Panc1 (cell line): ENCODE results near the gene SIVA1. TPM values are rescaled to one million over a fixed set of nuclear protein-coding genes. Genes with fewer than 3 reads are reported as not detected.

Experiments
- ATAC-seq: fragments of 200-7000 bp; cut with Tn5 transposase; 2 replicates; pipeline ENCODE4 v1.9.1; 2020; ENCODE audit warnings: mild to moderate bottlenecking, moderate library complexity
- BruUV-seq: library from RNA; stranded (reverse); fragments of 400-500 nt; replicated peaks from 2 replicates; lab custom pipeline; 2021; lab: Mats Ljungman, UMichigan
- CTCF ChIA-PET: fragments of 300-600 bp; sonication (Branson Sonifier 250); formaldehyde crosslinking; loops from one replicate; lab custom pipeline; 2022; ENCODE audit warnings: antibody characterized with exemption; lab: Charles Lee
- POLR2A ChIA-PET: fragments of 300-600 bp; sonication (Branson Sonifier 250); formaldehyde crosslinking; loops from one replicate; lab custom pipeline; 2022; ENCODE audit warnings: antibody characterized with exemption; lab: Charles Lee
- DNase-seq: peaks from one replicate; pipeline ENCODE4 v3.0.0-alpha.2; 2010; ENCODE audit warnings: low read depth, low spot score
- H3K27ac ChIP-seq: 2 replicates; pipeline ENCODE4 v1.5.1; 2011; ENCODE audit warnings: mild to moderate bottlenecking, low read length, inconsistent platforms
- H3K27me3 ChIP-seq: fragments of 200-500 bp; sonication (Bioruptor generic); 2 replicates; pipeline ENCODE4 v1.6.0; 2014; ENCODE audit warnings: low read length, inconsistent platforms; ENCODE audit not compliant: control insufficient read depth, insufficient read depth
- H3K36me3 ChIP-seq: fragments of 200-500 bp; sonication (Bioruptor generic); 2 replicates; pipeline ENCODE4 v1.5.1; 2014; ENCODE audit warnings: inconsistent platforms, mild to moderate bottlenecking, low read length, moderate library complexity; ENCODE audit not compliant: control insufficient read depth, insufficient read depth
- H3K4me1 ChIP-seq: 2 replicates; pipeline ENCODE4 v1.5.1; 2011; ENCODE audit warnings: inconsistent platforms, mild to moderate bottlenecking, low read length, moderate library complexity; ENCODE audit not compliant: control insufficient read depth, insufficient read depth
- H3K4me3 ChIP-seq, 2 experiments: 2 replicates each; pipeline ENCODE4 v1.5.1; 2011 to 2012; ENCODE audit warnings: low read depth in 2 of 2, low read length in 2 of 2, mild to moderate bottlenecking in 2 of 2, inconsistent platforms in 1 of 2, moderate library complexity in 1 of 2
- H3K9me3 ChIP-seq: fragments of 200-500 bp; sonication (Bioruptor generic); 2 replicates; pipeline ENCODE4 v1.5.1; 2014; ENCODE audit warnings: low read depth, mild to moderate bottlenecking, inconsistent platforms, low read length, moderate library complexity; ENCODE audit not compliant: control insufficient read depth, insufficient read depth
- CTCF ChIP-seq: fragments of 450-650 bp; IDR thresholded peaks from 2 replicates; pipeline ENCODE4 v1.5.1; 2017; ENCODE audit warnings: mild to moderate bottlenecking
- POLR2AphosphoS5 ChIP-seq: IDR thresholded peaks from 2 replicates; pipeline ENCODE4 v1.6.1; 2012; ENCODE audit warnings: mild to moderate bottlenecking, low read depth, low read length, moderate library complexity
- REST ChIP-seq, 2 experiments: IDR thresholded peaks; 2 replicates each; pipeline ENCODE4 v1.6.1; 2011 to 2012; ENCODE audit warnings: low read depth in 2 of 2, control low read depth in 1 of 2, low read length in 1 of 2, mild to moderate bottlenecking in 1 of 2, moderate library complexity in 1 of 2; ENCODE audit not compliant: insufficient read depth in 1 of 2
- SIN3A ChIP-seq: IDR thresholded peaks from 2 replicates; pipeline ENCODE4 v1.6.1; 2012; ENCODE audit warnings: low read depth, mild to moderate bottlenecking, low read length, moderate library complexity, borderline replicate concordance; ENCODE audit not compliant: insufficient read depth
- TCF7L2 ChIP-seq: IDR thresholded peaks from 2 replicates; pipeline ENCODE4 v1.6.1; 2011; ENCODE audit warnings: mild to moderate bottlenecking, low read depth, low read length, inconsistent platforms
- in situ Hi-C: cut with HindIII; loops from 2 replicates; pipeline ENCODE4 v1.10.0; 2016; ENCODE audit warnings: low sequenced_read_pairs, low pct_unique_long_range_greater_than_20kb
- intact Hi-C: fragments of 100-400 bp; cut with micrococcal nuclease; formaldehyde crosslinking; loops from one replicate; pipeline ENCODE4 v1.10.0; 2022; ENCODE audit not compliant: unreplicated experiment
- total RNA-seq: library from RNA; stranded (reverse); gene quantifications from one replicate; pipeline ENCODE4 v1.2.1, GENCODE V29; 2021; ENCODE audit not compliant: unreplicated experiment

Gene SIVA1
- total RNA-seq, 1 experiment from 2014 or later = 100 TPM

GRCh38 chr14:104747876-104748275 lies 5.1 kb upstream of the SIVA1 start:
- Histone ChIP-seq H3K4me1 (peaks cover 10% of the 10 kb centered on the region), H3K27ac (no peak overlapping the region), H3K36me3 (no peaks in the 10 kb centered on the region), H3K27me3 (no peaks in the 10 kb centered on the region), H3K9me3 (no peaks in the 10 kb centered on the region), H3K4me3 (no peak overlapping the region)
- CTCF ChIA-PET = no interaction called here
- TF ChIP-seq REST (IDR thresholded peaks at IDR 0.05; ENCODE audit: insufficient read depth in 1 of 2, low read depth in 2 of 2, low read length in 1 of 2) = no peak
- no peak for TF ChIP-seq POLR2AphosphoS5
- no peak for TF ChIP-seq SIN3A
- TF ChIP-seq CTCF = no peak
- no peak for TF ChIP-seq TCF7L2
- ATAC-seq (no peak), DNase-seq (no peak)
- in situ Hi-C loops = no loop called here
- POLR2A ChIA-PET = no interaction called here
- no TSS peak for BruUV-seq
- intact Hi-C loops = no loop called here

- ATAC-seq = no peak
- POLR2A ChIA-PET = no interaction called here
- BruUV-seq = no TSS peak
Observed at GRCh38 chr14:104749111-104749649, 3.8 kb upstream of the SIVA1 start.

More at GRCh38 chr14:104749111-104749649, 3.8 kb upstream of the SIVA1 start:
- no peak for TF ChIP-seq REST (IDR thresholded peaks at IDR 0.05; ENCODE audit: insufficient read depth in 1 of 2, low read depth in 2 of 2, low read length in 1 of 2)
- TF ChIP-seq POLR2AphosphoS5 = no peak
- no peak for TF ChIP-seq CTCF
- TF ChIP-seq SIN3A = no peak
- no peak for TF ChIP-seq TCF7L2
- in situ Hi-C loops (no loop called here), intact Hi-C loops (no loop called here)
- Histone ChIP-seq H3K4me1 (peaks cover 12% of the 10 kb centered on the region), H3K36me3 (peaks cover 3% of the 10 kb centered on the region; the same call in 1 of the 2 replicates), H3K4me3 (no peak overlapping the region), H3K27me3 (no peaks in the 10 kb centered on the region), H3K9me3 (no peaks in the 10 kb centered on the region), H3K27ac (no peak overlapping the region)
- no peak for DNase-seq
- CTCF ChIA-PET = no interaction called here
